Panc1 (cell line): Measurements from ENCODE around the gene INPP4B. TPM values are rescaled to one million over a fixed set of nuclear protein-coding genes. Genes with fewer than 3 reads are reported as not detected.

ENCODE experiments used
- ATAC-seq: fragments of 200-7000 bp; cut with Tn5 transposase; 2 replicates; pipeline ENCODE4 v1.9.1; 2020; ENCODE audit warnings: mild to moderate bottlenecking, moderate library complexity
- BruUV-seq: library from RNA; stranded (reverse); fragments of 400-500 nt; replicated peaks from 2 replicates; lab custom pipeline; 2021; lab: Mats Ljungman, UMichigan
- CTCF ChIA-PET: fragments of 300-600 bp; sonication (Branson Sonifier 250); formaldehyde crosslinking; loops from one replicate; lab custom pipeline; 2022; ENCODE audit warnings: antibody characterized with exemption; lab: Charles Lee
- POLR2A ChIA-PET: fragments of 300-600 bp; sonication (Branson Sonifier 250); formaldehyde crosslinking; loops from one replicate; lab custom pipeline; 2022; ENCODE audit warnings: antibody characterized with exemption; lab: Charles Lee
- DNase-seq: peaks from one replicate; pipeline ENCODE4 v3.0.0-alpha.2; 2010; ENCODE audit warnings: low read depth, low spot score
- H3K27ac ChIP-seq: 2 replicates; pipeline ENCODE4 v1.5.1; 2011; ENCODE audit warnings: mild to moderate bottlenecking, low read length, inconsistent platforms
- H3K27me3 ChIP-seq: fragments of 200-500 bp; sonication (Bioruptor generic); 2 replicates; pipeline ENCODE4 v1.6.0; 2014; ENCODE audit warnings: low read length, inconsistent platforms; ENCODE audit not compliant: control insufficient read depth, insufficient read depth
- H3K36me3 ChIP-seq: fragments of 200-500 bp; sonication (Bioruptor generic); 2 replicates; pipeline ENCODE4 v1.5.1; 2014; ENCODE audit warnings: inconsistent platforms, mild to moderate bottlenecking, low read length, moderate library complexity; ENCODE audit not compliant: control insufficient read depth, insufficient read depth
- H3K4me1 ChIP-seq: 2 replicates; pipeline ENCODE4 v1.5.1; 2011; ENCODE audit warnings: inconsistent platforms, mild to moderate bottlenecking, low read length, moderate library complexity; ENCODE audit not compliant: control insufficient read depth, insufficient read depth
- H3K4me3 ChIP-seq, 2 experiments: 2 replicates each; pipeline ENCODE4 v1.5.1; 2011 to 2012; ENCODE audit warnings: low read depth in 2 of 2, low read length in 2 of 2, mild to moderate bottlenecking in 2 of 2, inconsistent platforms in 1 of 2, moderate library complexity in 1 of 2
- H3K9me3 ChIP-seq: fragments of 200-500 bp; sonication (Bioruptor generic); 2 replicates; pipeline ENCODE4 v1.5.1; 2014; ENCODE audit warnings: low read depth, mild to moderate bottlenecking, inconsistent platforms, low read length, moderate library complexity; ENCODE audit not compliant: control insufficient read depth, insufficient read depth
- POLR2AphosphoS5 ChIP-seq: IDR thresholded peaks from 2 replicates; pipeline ENCODE4 v1.6.1; 2012; ENCODE audit warnings: mild to moderate bottlenecking, low read depth, low read length, moderate library complexity
- SIN3A ChIP-seq: IDR thresholded peaks from 2 replicates; pipeline ENCODE4 v1.6.1; 2012; ENCODE audit warnings: low read depth, mild to moderate bottlenecking, low read length, moderate library complexity, borderline replicate concordance; ENCODE audit not compliant: insufficient read depth
- TCF7L2 ChIP-seq: IDR thresholded peaks from 2 replicates; pipeline ENCODE4 v1.6.1; 2011; ENCODE audit warnings: mild to moderate bottlenecking, low read depth, low read length, inconsistent platforms
- in situ Hi-C: cut with HindIII; loops from 2 replicates; pipeline ENCODE4 v1.10.0; 2016; ENCODE audit warnings: low sequenced_read_pairs, low pct_unique_long_range_greater_than_20kb
- intact Hi-C: fragments of 100-400 bp; cut with micrococcal nuclease; formaldehyde crosslinking; loops from one replicate; pipeline ENCODE4 v1.10.0; 2022; ENCODE audit not compliant: unreplicated experiment
- total RNA-seq: library from RNA; stranded (reverse); gene quantifications from one replicate; pipeline ENCODE4 v1.2.1, GENCODE V29; 2021; ENCODE audit not compliant: unreplicated experiment
- TF ChIP-seq, protein P1 (sequence below): fragments of 450-650 bp; IDR thresholded peaks from 2 replicates; pipeline ENCODE4 v1.5.1; 2017; ENCODE audit warnings: mild to moderate bottlenecking
- TF ChIP-seq, protein P2 (sequence below), 2 experiments: IDR thresholded peaks; 2 replicates each; pipeline ENCODE4 v1.6.1; 2011 to 2012; ENCODE audit warnings: low read depth in 2 of 2, control low read depth in 1 of 2, low read length in 1 of 2, mild to moderate bottlenecking in 1 of 2, moderate library complexity in 1 of 2; ENCODE audit not compliant: insufficient read depth in 1 of 2

INPP4B gene
- total RNA-seq, 1 experiment from 2014 or later: 4.5 TPM

DNA sequence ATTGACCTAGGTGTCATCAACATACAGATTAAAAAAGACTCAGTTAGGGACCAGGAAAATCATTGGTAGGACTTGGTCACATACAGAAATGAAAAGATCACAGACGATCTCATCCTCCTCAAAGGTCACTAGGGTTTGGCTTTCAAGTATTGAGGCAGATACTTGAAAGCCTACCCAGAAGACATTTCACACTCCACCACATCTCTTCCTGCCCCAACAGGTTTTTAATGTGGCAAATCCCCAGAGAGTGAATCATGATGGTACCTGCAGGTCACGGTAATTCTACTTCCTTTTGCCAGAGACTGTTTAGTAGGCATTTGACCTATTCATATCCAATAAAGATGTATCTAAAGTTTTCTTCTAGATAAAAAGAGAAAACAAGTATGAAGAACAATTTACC is 44.1 kb downstream of the INPP4B start:
- TF ChIP-seq, protein P1, sequence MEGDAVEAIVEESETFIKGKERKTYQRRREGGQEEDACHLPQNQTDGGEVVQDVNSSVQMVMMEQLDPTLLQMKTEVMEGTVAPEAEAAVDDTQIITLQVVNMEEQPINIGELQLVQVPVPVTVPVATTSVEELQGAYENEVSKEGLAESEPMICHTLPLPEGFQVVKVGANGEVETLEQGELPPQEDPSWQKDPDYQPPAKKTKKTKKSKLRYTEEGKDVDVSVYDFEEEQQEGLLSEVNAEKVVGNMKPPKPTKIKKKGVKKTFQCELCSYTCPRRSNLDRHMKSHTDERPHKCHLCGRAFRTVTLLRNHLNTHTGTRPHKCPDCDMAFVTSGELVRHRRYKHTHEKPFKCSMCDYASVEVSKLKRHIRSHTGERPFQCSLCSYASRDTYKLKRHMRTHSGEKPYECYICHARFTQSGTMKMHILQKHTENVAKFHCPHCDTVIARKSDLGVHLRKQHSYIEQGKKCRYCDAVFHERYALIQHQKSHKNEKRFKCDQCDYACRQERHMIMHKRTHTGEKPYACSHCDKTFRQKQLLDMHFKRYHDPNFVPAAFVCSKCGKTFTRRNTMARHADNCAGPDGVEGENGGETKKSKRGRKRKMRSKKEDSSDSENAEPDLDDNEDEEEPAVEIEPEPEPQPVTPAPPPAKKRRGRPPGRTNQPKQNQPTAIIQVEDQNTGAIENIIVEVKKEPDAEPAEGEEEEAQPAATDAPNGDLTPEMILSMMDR: no peak
- no peak for TF ChIP-seq SIN3A
- TF ChIP-seq POLR2AphosphoS5: no peak
- TF ChIP-seq TCF7L2: no peak
- TF ChIP-seq, protein P2, sequence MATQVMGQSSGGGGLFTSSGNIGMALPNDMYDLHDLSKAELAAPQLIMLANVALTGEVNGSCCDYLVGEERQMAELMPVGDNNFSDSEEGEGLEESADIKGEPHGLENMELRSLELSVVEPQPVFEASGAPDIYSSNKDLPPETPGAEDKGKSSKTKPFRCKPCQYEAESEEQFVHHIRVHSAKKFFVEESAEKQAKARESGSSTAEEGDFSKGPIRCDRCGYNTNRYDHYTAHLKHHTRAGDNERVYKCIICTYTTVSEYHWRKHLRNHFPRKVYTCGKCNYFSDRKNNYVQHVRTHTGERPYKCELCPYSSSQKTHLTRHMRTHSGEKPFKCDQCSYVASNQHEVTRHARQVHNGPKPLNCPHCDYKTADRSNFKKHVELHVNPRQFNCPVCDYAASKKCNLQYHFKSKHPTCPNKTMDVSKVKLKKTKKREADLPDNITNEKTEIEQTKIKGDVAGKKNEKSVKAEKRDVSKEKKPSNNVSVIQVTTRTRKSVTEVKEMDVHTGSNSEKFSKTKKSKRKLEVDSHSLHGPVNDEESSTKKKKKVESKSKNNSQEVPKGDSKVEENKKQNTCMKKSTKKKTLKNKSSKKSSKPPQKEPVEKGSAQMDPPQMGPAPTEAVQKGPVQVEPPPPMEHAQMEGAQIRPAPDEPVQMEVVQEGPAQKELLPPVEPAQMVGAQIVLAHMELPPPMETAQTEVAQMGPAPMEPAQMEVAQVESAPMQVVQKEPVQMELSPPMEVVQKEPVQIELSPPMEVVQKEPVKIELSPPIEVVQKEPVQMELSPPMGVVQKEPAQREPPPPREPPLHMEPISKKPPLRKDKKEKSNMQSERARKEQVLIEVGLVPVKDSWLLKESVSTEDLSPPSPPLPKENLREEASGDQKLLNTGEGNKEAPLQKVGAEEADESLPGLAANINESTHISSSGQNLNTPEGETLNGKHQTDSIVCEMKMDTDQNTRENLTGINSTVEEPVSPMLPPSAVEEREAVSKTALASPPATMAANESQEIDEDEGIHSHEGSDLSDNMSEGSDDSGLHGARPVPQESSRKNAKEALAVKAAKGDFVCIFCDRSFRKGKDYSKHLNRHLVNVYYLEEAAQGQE (IDR thresholded peaks at IDR 0.05; ENCODE audit: insufficient read depth in 1 of 2, low read depth in 2 of 2, low read length in 1 of 2): no peak
- no peaks in the 10 kb centered on the region for H3K4me1 ChIP-seq
- intact Hi-C loops (no loop called here), in situ Hi-C loops (no loop called here)
- POLR2A ChIA-PET: no interaction called here
- H3K4me3 ChIP-seq: no peak overlapping the region
- no peaks in the 10 kb centered on the region for H3K9me3 ChIP-seq
- BruUV-seq: no TSS peak
- DNase-seq (no peak), ATAC-seq (no peak)
- CTCF ChIA-PET: no interaction called here
- no peaks in the 10 kb centered on the region for H3K36me3 ChIP-seq
- H3K27ac ChIP-seq: no peak overlapping the region
- H3K27me3 ChIP-seq: no peaks in the 10 kb centered on the region

DNA sequence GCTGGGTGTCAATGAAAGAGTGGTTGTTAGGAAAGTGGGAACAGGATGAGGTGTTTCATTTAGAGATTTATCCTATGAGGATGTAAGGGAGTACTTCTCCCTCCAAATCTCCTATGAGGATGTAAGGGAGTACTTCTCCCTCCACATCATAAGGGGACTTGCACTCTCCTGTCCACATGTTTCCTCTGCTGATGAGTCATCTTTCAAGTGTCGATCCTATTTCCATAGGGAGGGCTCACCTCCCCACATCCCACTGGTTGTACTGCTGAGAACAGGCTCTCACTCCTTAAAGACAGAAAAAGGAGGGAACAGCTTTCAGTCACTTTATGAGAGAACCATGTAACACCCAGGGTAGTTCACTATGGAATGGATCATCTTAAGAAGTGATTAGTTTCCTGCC is 65.0 kb downstream of the INPP4B start:
- POLR2A ChIA-PET: no interaction called here
- in situ Hi-C loops (no loop called here), intact Hi-C loops (no loop called here)
- Histone ChIP-seq H3K9me3 (no peaks in the 10 kb centered on the region), H3K27me3 (no peaks in the 10 kb centered on the region), H3K4me1 (no peaks in the 10 kb centered on the region), H3K4me3 (no peak overlapping the region), H3K27ac (no peak overlapping the region), H3K36me3 (no peaks in the 10 kb centered on the region)
- no TSS peak for BruUV-seq
- CTCF ChIA-PET: no interaction called here
- no peak for DNase-seq
- TF ChIP-seq TCF7L2: no peak
- no peak for TF ChIP-seq POLR2AphosphoS5
- no peak for TF ChIP-seq SIN3A
- TF ChIP-seq, protein P2 (IDR thresholded peaks at IDR 0.05; ENCODE audit: insufficient read depth in 1 of 2, low read depth in 2 of 2, low read length in 1 of 2): no peak
- TF ChIP-seq, protein P1: no peak
- ATAC-seq: no peak
